Astrocyte of the spinal cord (primary cell): ENCODE measurements around the gene CRIM1.

Experiments used
- DNase-seq: peaks from one replicate; pipeline ENCODE4 v3.0.0; 2011; ENCODE audit warnings: low read depth, low spot score
- H3K4me3 ChIP-seq: 2 replicates; pipeline ENCODE4 v1.5.1; 2011; ENCODE audit warnings: low read depth, mild to moderate bottlenecking, low read length, moderate library complexity
- CTCF ChIP-seq: IDR thresholded peaks from 2 replicates; pipeline ENCODE4 v1.5.1; 2012; ENCODE audit warnings: low read depth, mild to moderate bottlenecking, low read length, inconsistent platforms
- in situ Hi-C: cut with HindIII; loops from 2 replicates; pipeline ENCODE4 v1.10.0; 2017; ENCODE audit warnings: low sequenced_read_pairs

CRIM1 gene

GRCh38 chr2:36408198-36408703 is 52.7 kb downstream of the CRIM1 start:
- no peak overlapping the region for H3K4me3 ChIP-seq
- in situ Hi-C loops = no loop called here
- no peak for TF ChIP-seq CTCF
- peak; percentile 85 for DNase-seq

- no peak for DNase-seq
- no peak overlapping the region for H3K4me3 ChIP-seq
- TF ChIP-seq CTCF = no peak
- in situ Hi-C loops = no loop called here
Measured at GRCh38 chr2:36409335-36409734, 53.8 kb downstream of the CRIM1 start.

- no peak for TF ChIP-seq CTCF
- DNase-seq = no peak
- in situ Hi-C loops = no loop called here
- H3K4me3 ChIP-seq = no peak overlapping the region
Measured at GRCh38 chr2:36409935-36410334, 54.4 kb downstream of the CRIM1 start.

GRCh38 chr2:36410681-36411080 is 55.1 kb downstream of the CRIM1 start:
- in situ Hi-C loops = no loop called here
- H3K4me3 ChIP-seq = no peak overlapping the region
- TF ChIP-seq CTCF = no peak
- DNase-seq = no peak

- H3K4me3 ChIP-seq = no peak overlapping the region
- in situ Hi-C loops = no loop called here
- TF ChIP-seq CTCF = no peak
- no peak for DNase-seq
Measured at GRCh38 chr2:36411962-36412444, 56.4 kb downstream of the CRIM1 start.

- DNase-seq = peak; percentile 73
- H3K4me3 ChIP-seq = no peak overlapping the region
- in situ Hi-C loops = no loop called here
- TF ChIP-seq CTCF = no peak
Measured at GRCh38 chr2:36413218-36413617, 57.6 kb downstream of the CRIM1 start.

GRCh38 chr2:36414307-36414706 is 58.7 kb downstream of the CRIM1 start:
- in situ Hi-C loops = no loop called here
- no peak for TF ChIP-seq CTCF

More at GRCh38 chr2:36414307-36414706, 58.7 kb downstream of the CRIM1 start:
- no peak overlapping the region for H3K4me3 ChIP-seq
- DNase-seq = no peak
